GM23338 (cell line): Measurements from ENCODE around the gene MINDY3.

Experiments
- CREB1 ChIP-seq: fragments of 250-450 bp; sonication (Bioruptor Pico); IDR thresholded peaks from 2 replicates; pipeline ENCODE4 v1.5.0; 2020; ENCODE audit warnings: low read depth, mild to moderate bottlenecking, moderate library complexity
- POLR2AphosphoS5 ChIP-seq: IDR thresholded peaks from 2 replicates; pipeline ENCODE4 v1.6.1; 2016; ENCODE audit warnings: antibody characterized with exemption, low read depth
- STAT1 ChIP-seq: IDR thresholded peaks from one replicate; pipeline ENCODE4 v1.6.1; 2016; ENCODE audit warnings: antibody characterized with exemption; ENCODE audit not compliant: unreplicated experiment
- TF ChIP-seq, protein P1 (sequence below), 2 experiments: fragments of 200-600 bp in 1 of 2; sonication (generic) in 1 of 2; conservative IDR thresholded peaks; 2 replicates each; pipeline versions ENCODE4 v1.5.1 to v1.6.1; 2016 to 2017; ENCODE audit warnings: antibody characterized with exemption in 2 of 2, low read depth in 2 of 2, mild to moderate bottlenecking in 2 of 2, moderate library complexity in 1 of 2

DNA sequence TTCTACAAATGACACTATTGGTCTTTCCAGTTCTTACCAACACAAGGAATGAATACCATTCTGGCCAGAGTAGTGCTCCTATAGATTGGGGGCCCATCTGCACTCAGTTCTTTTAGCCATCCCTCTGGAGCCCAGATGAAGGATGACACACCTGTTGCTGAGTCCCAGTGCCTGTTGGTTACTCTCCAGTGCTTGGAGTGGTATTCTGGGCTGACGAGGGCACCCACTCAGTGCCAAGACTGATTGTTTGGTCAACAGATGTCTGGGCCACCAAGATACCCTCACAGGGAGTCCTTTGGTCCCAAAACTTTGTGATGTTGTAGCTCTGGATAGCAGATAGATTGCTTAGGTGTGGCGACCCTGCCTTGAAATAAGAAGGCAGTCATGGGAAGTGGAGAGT is 116.9 kb downstream of the MINDY3 start:
- TF ChIP-seq STAT1 (no peak), CREB1 (no peak), POLR2AphosphoS5 (no peak)
- TF ChIP-seq, protein P1, sequence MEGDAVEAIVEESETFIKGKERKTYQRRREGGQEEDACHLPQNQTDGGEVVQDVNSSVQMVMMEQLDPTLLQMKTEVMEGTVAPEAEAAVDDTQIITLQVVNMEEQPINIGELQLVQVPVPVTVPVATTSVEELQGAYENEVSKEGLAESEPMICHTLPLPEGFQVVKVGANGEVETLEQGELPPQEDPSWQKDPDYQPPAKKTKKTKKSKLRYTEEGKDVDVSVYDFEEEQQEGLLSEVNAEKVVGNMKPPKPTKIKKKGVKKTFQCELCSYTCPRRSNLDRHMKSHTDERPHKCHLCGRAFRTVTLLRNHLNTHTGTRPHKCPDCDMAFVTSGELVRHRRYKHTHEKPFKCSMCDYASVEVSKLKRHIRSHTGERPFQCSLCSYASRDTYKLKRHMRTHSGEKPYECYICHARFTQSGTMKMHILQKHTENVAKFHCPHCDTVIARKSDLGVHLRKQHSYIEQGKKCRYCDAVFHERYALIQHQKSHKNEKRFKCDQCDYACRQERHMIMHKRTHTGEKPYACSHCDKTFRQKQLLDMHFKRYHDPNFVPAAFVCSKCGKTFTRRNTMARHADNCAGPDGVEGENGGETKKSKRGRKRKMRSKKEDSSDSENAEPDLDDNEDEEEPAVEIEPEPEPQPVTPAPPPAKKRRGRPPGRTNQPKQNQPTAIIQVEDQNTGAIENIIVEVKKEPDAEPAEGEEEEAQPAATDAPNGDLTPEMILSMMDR (conservative IDR thresholded peaks at IDR 0.05; ENCODE audit: low read depth in 2 of 2) = no peak
